Left ventricle myocardium inferior (tissue), 1 donor: ENCODE measurements around the gene LEKR1. TPM values are rescaled to one million over a fixed set of nuclear protein-coding genes. Genes with fewer than 3 reads are reported as not detected.

ENCODE experiments used
- DNase-seq: peaks from one replicate; pipeline ENCODE4 v3.0.0-alpha.2; 2020
- H3K27ac ChIP-seq: fragments of 200-600 bp; replicated peaks from 2 replicates; pipeline ENCODE4 v1.8.0; 2021
- H3K27me3 ChIP-seq: fragments of 200-600 bp; 2 replicates; pipeline ENCODE4 v1.8.0; 2021; ENCODE audit warnings: low read depth
- H3K36me3 ChIP-seq: fragments of 200-600 bp; 2 replicates; pipeline ENCODE4 v1.8.0; 2021
- H3K4me1 ChIP-seq: fragments of 200-600 bp; 2 replicates; pipeline ENCODE4 v1.8.0; 2021
- H3K4me3 ChIP-seq: fragments of 200-600 bp; 2 replicates; pipeline ENCODE4 v1.8.0; 2021; ENCODE audit warnings: mild to moderate bottlenecking, moderate library complexity
- H3K9me3 ChIP-seq: fragments of 200-600 bp; replicated peaks from 2 replicates; pipeline ENCODE4 v1.8.0; 2021
- CTCF ChIP-seq: fragments of 200-600 bp; IDR thresholded peaks from 2 replicates; pipeline ENCODE4 v1.8.0; 2021; ENCODE audit warnings: antibody characterized with exemption, mild to moderate bottlenecking, borderline replicate concordance
- intact Hi-C: fragments of 100-400 bp; cut with micrococcal nuclease; formaldehyde crosslinking; loops from one replicate; pipeline ENCODE4 v1.11.0; 2022
- total RNA-seq: library from RNA; stranded (reverse); fragmentation: NEBNext Ultra II Directional; extraction: Animal tissue kit (Norgen Biotek cat#: 25700); gene quantifications from one replicate; pipeline ENCODE4 v1.2.1, GENCODE V29; 2021
- donor health status: DM: no; HTN: yes; CAD: no; lungs with severe emphysema.

Gene LEKR1
- total RNA-seq, 1 donor from 2014 or later, result 0.71 TPM

GRCh38 chr3:156939315-156939714 is 113.2 kb downstream of the LEKR1 start:
- no peak overlapping the region for H3K27ac ChIP-seq
- DNase-seq, result no peak
- H3K4me3 ChIP-seq, result no peak overlapping the region
- H3K9me3 ChIP-seq, result no peaks in the 10 kb centered on the region
- no peak for TF ChIP-seq CTCF
- H3K4me1 ChIP-seq, result no peaks in the 10 kb centered on the region
- intact Hi-C loops, result no loop called here
- H3K36me3 ChIP-seq, result no peaks in the 10 kb centered on the region
- H3K27me3 ChIP-seq, result no peaks in the 10 kb centered on the region

- H3K4me1 ChIP-seq, result no peaks in the 10 kb centered on the region
- no peaks in the 10 kb centered on the region for H3K9me3 ChIP-seq
- no peak overlapping the region for H3K27ac ChIP-seq
- no peaks in the 10 kb centered on the region for H3K36me3 ChIP-seq
- TF ChIP-seq CTCF, result no peak
- no peak for DNase-seq
- H3K27me3 ChIP-seq, result no peaks in the 10 kb centered on the region
- no peak overlapping the region for H3K4me3 ChIP-seq
- intact Hi-C loops, result no loop called here
These were observed 115.2 kb downstream of the LEKR1 start for GRCh38 chr3:156941311-156941710.

GRCh38 chr3:156948402-156949210 is 122.5 kb downstream of the LEKR1 start:
- intact Hi-C loops, result no loop called here

GRCh38 chr3:156952011-156952410 is 125.9 kb downstream of the LEKR1 start:
- no peak overlapping the region for H3K4me3 ChIP-seq
- H3K27ac ChIP-seq, result no peak overlapping the region
- H3K36me3 ChIP-seq, result no peaks in the 10 kb centered on the region
- TF ChIP-seq CTCF, result no peak
- no peak for DNase-seq
- H3K4me1 ChIP-seq, result no peaks in the 10 kb centered on the region
- intact Hi-C loops, result no loop called here
- no peaks in the 10 kb centered on the region for H3K27me3 ChIP-seq
- no peaks in the 10 kb centered on the region for H3K9me3 ChIP-seq

More at GRCh38 chr3:156948402-156949210, 122.5 kb downstream of the LEKR1 start:
- H3K36me3 ChIP-seq, result no peaks in the 10 kb centered on the region
- no peak overlapping the region for H3K27ac ChIP-seq
- H3K9me3 ChIP-seq, result no peaks in the 10 kb centered on the region
- no peaks in the 10 kb centered on the region for H3K27me3 ChIP-seq
- no peak for DNase-seq
- TF ChIP-seq CTCF, result no peak
- no peaks in the 10 kb centered on the region for H3K4me1 ChIP-seq
- no peak overlapping the region for H3K4me3 ChIP-seq

GRCh38 chr3:156957715-156958114 is 131.6 kb downstream of the LEKR1 start:
- no peak for DNase-seq
- H3K27ac ChIP-seq, result no peak overlapping the region

More at GRCh38 chr3:156957715-156958114, 131.6 kb downstream of the LEKR1 start:
- H3K4me3 ChIP-seq, result no peak overlapping the region
- H3K4me1 ChIP-seq, result no peaks in the 10 kb centered on the region
- H3K36me3 ChIP-seq, result no peaks in the 10 kb centered on the region
- intact Hi-C loops, result no loop called here
- H3K9me3 ChIP-seq, result no peaks in the 10 kb centered on the region
- no peaks in the 10 kb centered on the region for H3K27me3 ChIP-seq
- no peak for TF ChIP-seq CTCF
